GM18526 (cell line): ENCODE results near the gene TIMP1.

Experiments
- POLR2A ChIP-seq: IDR thresholded peaks from 3 replicates; pipeline ENCODE4 v1.6.1; 2011; ENCODE audit not compliant: insufficient read length; ENCODE audit errors: extremely low read depth

TIMP1 gene

DNA sequence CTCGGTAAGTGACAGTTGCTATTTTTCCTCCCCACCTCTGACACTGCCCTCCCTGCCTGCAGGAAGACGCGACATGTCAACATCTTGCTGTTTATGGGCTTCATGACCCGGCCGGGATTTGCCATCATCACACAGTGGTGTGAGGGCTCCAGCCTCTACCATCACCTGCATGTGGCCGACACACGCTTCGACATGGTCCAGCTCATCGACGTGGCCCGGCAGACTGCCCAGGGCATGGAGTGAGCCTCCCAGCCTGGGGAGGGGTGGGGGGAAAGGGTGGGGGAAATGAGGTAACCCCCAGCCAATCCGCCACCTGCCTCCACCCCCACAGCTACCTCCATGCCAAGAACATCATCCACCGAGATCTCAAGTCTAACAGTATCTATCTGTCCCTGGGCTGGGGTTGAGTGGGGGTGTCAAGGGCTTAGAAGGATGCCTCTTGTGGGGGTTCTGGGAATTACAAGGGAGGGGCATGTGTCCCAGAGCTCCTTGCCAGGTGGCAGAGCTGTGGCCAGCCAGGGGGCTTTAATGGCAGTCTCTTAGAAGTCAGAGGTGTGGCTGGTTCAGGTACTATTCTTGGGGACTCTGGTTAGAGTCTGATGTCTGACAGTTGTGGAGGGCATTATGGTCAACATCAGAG is 13.5 kb upstream of the TIMP1 start:
- no peak for TF ChIP-seq POLR2A

DNA sequence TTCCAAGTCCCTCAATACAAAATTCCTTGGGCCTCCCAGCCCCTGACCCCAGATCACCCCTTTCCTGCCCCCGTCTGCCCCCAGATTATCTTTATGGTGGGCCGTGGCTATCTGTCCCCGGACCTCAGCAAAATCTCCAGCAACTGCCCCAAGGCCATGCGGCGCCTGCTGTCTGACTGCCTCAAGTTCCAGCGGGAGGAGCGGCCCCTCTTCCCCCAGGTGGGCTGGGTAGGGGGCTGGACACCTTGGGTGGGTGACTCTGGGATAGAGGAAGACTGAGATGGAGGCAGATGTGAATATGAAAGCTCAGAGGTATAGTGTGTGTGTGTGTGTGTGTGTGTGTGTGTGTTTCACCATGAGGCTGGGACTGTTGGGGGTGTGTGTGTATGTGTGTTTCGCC is 11.4 kb upstream of the TIMP1 start:
- TF ChIP-seq POLR2A, result no peak

DNA sequence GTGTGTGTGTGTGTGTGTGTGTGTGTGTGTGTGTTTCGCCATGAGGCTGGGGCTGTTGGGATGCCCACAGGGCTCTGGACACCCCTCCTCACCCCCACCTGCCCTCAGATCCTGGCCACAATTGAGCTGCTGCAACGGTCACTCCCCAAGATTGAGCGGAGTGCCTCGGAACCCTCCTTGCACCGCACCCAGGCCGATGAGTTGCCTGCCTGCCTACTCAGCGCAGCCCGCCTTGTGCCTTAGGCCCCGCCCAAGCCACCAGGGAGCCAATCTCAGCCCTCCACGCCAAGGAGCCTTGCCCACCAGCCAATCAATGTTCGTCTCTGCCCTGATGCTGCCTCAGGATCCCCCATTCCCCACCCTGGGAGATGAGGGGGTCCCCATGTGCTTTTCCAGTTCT is 11.0 kb upstream of the TIMP1 start:
- no peak for TF ChIP-seq POLR2A

DNA sequence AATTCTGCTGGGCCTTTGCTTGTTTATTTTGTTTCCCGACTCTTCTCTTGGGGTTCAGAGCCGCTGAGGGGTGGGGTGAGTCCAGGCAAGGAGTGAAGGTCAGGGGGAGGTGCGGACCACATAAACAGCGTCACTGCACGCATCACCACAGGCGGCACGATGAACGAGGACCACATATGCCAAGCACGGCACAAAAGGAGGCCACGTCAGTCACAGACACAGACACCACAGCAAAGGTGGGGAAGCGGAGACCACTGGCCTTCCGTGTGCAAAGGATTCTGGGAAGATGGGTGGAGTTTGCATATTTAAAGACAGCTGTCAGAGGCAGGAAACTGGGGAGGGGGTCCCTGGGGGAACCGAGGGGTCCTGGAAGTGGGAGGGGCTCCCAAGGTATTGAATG is 10.3 kb upstream of the TIMP1 start:
- TF ChIP-seq POLR2A, result no peak

DNA sequence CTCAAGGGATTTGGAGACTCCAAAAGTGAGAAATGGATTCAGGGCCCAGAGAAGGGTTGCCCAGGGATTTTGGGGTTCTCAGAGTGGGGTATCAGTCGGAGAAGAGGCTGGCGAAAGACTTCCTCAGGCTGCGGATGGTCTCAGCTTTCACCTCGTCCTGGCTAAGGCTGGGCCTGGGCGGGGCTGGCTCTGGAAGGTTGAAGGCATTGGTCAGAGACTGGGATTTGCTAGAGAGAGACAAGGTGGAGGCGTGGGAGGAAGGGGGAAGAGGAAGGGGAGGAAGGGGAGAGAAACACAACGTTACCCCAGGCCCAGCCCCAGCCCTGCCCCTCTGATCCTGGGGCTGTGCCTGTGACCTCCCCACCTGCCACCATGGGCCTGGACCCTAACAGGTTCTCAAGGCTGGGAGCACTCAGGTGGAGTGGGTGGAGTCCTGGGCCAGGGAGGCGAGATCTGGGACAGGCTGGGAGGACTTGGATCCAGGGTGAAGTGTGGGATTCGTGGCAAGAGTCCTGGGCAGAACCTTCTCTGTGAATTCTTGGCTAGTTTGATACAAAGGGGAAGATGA is 9.4 kb upstream of the TIMP1 start:
- no peak for TF ChIP-seq POLR2A

DNA sequence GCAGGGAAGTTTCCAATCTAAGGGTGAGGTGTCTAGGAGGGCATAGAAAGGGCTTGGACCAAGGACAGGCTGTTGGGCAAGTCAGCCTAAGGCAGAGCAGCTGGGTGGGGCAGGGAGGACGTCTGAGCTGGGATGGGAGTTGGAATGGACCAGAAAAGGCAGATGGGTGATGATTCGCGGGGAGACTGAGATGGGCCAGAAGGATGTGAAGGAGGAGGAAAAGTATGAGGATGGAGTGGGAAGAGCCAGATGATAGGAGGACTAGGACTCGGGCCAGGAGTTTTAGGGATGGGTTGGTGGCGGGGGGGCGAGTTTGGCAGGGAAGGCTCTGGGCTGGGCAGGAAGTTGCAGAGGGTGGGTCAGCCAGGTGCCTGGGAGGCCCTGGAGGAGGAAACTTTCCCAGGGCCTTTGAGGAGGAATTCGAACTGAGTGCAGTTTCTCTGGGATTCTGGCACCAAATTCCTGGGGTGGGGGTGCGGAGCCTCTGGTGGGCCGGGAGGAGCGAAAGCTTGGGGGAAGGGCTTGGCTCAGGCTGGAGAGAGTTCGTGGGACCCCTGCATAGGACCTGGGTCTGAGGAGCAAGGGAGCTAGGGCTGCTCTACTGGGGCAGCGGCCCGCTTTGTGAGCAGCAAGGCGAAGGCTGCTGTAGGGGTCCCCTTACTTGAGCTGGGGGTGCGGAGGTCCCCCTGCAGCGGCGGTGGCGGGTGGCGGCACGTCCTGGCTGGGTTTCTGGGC is 8.7 kb upstream of the TIMP1 start:
- no peak for TF ChIP-seq POLR2A

DNA sequence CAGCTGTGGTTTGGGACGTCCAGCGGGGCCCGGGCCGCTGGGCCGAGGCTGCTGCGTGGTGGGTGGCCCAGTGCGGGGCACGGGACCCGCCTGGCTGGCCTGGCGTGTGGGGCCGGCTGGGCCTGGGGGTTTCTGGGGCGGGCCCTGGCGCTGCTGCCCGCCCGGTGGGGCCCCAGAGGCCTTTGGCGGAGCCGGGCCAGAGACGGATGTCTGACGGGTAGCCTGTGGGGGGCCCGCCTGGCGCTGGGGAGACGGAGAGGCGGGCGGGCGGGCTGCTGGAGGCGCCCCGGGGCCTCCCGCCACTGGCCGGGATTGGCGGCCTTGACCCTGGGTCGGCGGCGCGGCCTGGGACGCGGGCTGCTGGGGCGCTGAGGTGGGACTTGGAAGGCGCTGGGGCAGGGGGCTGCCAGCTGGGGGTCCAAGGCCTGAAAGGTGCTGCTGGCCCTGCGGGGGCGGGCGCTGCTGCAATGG is 8.1 kb upstream of the TIMP1 start:
- no peak for TF ChIP-seq POLR2A

DNA sequence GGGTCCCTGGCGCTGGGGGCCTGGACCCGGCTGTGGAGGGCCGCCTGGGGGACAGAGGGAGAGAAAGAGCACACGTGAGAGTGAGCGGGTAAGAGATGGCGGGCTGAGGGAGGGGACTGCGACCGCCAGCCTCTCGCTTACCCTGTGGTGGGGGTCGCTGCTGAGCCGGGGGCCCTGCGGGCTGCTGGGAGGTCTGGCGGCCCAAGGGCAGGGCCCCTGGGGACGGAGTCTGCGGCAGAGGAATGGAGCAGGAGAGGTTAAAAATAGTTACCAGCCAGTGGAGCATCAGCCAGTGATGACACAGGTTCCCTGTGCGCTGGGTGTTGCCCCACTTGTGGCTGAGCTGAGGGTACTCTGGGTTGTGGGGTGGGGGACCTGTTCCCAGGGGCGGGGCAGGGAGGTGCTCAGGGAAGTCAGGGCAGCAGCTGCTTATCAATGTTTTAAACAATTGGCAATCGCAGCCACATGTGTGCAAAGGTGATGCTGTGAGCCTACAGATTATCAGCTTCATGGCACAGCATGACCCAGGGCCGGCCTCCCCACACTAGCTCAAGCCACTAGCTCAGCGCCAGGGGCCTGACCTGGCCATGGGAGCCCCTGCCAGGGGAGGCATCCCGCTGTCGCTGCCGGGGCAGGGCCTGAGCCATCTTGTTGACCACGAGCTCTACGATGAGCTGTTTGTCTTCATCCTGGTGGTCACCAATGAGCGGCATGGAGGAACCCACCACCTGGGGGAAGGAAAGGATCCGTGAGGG is 7.5 kb upstream of the TIMP1 start:
- TF ChIP-seq POLR2A, result no peak

DNA sequence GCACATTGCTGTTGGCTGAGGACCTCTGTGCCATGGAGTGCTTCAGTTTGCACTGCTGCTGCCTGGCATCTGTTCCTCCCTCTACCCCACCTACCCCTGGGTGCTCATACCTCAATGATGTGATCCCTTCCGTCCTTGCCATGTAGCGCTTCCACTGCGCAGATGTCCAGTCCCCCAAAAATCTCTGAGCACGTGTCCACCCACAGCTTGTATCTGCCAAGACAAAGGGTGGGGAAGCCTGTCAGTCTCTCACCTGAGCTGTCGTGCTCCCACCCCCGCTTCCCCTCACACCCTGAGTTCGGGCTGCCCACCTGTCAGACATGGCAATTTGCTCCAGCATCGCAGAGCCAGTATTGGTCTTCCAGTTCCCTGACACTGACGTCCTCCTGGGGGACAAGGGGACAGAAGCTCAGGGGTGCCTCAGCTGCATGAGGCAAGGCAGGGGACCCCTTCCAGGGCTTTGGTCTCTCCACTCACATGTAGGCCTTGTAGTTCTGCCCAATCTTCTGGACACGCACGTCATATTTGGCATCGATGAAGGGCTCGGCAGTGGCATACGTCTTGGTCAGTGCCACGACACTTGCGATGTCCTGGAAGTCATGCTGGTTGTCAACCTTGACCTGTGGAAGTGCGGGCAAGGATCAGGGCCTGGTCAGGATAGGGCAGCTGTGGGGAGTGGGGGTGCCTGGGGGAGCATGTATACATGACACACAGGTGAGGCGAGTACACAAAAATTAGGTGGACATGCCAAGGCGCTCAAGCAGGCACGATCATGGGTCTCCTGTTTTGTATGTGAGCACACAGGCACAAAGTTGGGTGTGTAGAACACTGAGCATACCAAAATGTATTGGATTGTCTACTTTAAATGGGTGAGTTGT is 6.0 kb upstream of the TIMP1 start:
- no peak for TF ChIP-seq POLR2A

DNA sequence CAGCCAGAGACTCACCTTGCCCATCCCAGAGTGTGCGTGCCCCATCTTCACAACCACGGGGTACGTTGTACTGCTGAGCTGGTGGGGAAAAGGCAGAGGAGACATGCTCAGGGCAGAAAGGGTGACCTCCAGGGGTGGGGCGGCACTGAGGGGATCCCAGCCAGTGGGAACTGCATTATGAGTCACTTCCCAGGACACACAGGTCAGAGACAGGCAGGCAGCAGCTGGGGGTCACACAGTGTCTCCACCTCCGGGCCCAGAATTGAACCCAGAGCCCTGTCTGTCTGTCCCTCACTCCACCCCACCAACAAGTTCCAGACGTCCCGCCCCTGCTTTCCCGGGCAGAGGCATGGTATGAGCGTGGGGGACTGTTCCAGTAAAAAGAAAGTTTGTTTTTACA is 4.8 kb upstream of the TIMP1 start:
- TF ChIP-seq POLR2A, result no peak

DNA sequence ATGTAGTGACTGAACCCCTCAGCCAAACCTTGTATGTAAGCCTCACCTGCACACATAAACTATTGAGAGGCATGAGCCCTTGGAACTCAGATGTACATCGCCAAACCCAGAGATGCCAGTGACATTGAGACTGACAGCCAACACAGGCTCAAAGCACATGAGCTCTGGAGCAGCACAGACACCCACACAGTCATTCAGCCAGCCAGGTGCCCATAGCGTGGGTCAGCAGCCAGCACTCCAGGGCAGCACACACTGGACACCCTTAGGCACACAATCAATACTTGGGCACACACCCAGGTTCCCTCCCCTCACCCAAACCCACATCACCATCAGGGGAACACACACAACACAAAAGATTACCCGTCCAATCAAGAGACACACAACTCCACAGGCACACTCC is 4.3 kb upstream of the TIMP1 start:
- TF ChIP-seq POLR2A, result no peak

DNA sequence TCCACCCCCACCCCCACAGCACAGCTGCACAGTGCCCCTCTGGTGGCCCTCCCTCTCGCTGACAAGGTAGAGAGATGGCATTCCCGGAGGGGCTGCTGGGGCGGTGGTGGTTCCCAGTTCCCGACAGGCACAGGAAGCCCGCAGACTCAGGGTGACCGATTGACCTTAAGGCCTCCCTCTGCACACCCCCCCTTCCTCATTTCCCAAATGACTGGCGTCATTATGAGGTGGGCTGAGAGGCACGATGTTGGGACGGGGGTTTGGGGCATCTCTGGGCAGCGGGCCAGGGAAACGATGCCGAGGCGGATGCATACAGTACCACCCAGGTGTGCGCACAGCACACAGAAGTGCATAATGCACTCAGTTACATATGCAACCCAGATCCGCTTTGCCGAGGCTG is 3.5 kb upstream of the TIMP1 start:
- no peak for TF ChIP-seq POLR2A

DNA sequence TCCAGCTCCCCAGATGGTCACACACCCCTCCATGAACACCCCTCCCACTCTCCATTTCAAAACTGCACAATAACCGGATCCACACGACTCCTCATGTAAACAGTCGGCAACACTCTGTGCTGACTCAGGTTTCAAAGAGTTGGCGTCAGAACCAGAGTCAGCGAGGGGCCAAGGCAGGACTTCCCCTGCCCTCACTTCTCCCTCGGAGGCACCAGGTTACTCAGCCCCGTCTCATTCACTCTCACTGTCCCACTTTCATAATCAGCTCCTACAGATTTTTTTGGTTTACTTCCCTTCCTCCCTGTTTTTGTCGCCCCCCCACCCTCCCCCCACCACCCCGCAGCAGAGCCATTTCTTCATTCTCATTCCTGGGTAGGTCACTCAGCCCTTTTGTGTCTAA is 2.7 kb upstream of the TIMP1 start:
- no peak for TF ChIP-seq POLR2A

DNA sequence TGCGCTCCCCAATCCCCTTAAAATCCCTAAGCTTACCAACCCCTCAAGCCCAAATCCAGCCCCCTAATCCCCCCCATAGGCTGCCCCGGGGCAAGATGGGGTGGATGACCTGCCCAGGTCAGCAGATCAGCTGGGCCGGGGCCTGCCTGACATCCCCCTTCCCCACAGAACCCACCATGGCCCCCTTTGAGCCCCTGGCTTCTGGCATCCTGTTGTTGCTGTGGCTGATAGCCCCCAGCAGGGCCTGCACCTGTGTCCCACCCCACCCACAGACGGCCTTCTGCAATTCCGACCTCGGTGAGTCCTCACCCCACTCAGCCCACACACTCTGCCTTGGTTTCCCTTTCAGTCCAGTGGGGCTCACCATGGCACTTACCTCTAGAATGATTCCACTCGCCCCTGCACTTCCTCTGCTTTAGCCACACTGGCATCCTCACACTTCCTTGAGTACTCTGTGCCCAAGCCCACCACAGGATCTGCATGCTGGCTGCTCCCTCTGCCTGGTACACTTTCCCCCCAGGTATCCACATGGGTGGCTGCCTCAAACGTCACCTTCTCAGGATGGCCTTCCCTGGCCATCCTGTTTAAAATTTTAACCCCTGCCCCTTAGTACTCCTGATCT is 1.1 kb downstream of the TIMP1 start:
- TF ChIP-seq POLR2A, result no peak

DNA sequence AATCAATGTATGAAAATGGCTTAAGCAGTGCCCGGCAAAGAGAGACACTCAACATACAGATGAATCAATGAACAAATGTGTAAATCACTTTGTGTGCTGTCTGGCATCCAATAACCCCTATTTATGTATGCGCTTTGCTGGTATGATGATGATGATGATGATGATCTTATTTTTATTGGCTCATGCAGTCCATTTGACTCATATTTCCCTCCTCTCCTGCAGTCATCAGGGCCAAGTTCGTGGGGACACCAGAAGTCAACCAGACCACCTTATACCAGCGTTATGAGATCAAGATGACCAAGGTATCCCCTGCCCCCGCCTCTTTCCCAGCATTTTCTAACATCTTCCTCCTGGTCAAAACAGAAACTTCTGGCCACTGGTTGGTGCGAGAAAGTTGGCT is 2.5 kb downstream of the TIMP1 start:
- TF ChIP-seq POLR2A, result no peak

DNA sequence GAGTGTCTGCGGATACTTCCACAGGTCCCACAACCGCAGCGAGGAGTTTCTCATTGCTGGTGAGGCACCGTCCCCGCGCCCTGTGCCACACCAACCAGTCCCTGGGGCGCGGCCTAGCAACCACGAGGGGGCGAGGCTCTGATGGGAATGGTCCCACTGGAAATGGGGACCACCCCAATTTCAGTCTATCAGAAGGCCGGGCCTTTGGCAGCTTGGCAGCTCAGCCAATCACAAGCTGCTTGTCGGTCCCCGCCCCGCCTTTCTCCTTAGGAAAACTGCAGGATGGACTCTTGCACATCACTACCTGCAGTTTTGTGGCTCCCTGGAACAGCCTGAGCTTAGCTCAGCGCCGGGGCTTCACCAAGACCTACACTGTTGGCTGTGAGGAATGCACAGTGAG is 3.0 kb downstream of the TIMP1 start:
- no peak for TF ChIP-seq POLR2A
